ENCODE data around the gene MAD1L1. TPM values are rescaled to one million over a fixed set of nuclear protein-coding genes. Genes with fewer than 3 reads are reported as not detected.

Gene MAD1L1
- total RNA-seq, 1 donor from 2014 or later, result 40.9 TPM

GRCh38 chr7:2107386-2108070, 125.2 kb downstream of the MAD1L1 start:
- no peak for DNase-seq (ENCODE audit: low read depth)

GRCh38 chr7:2106924-2107323, 125.8 kb downstream of the MAD1L1 start:
- peak; percentile 31 for DNase-seq (ENCODE audit: low read depth)

GRCh38 chr7:2106440-2106839, 126.3 kb downstream of the MAD1L1 start:
- DNase-seq (ENCODE audit: low read depth), result no peak

GRCh38 chr7:2105917-2106316, 126.8 kb downstream of the MAD1L1 start:
- no peak for DNase-seq (ENCODE audit: low read depth)

GRCh38 chr7:2105280-2105679, 127.5 kb downstream of the MAD1L1 start:
- no peak for DNase-seq (ENCODE audit: low read depth)

- DNase-seq (ENCODE audit: low read depth), result no peak
These were observed 128.0 kb downstream of the MAD1L1 start for GRCh38 chr7:2104716-2105115.

GRCh38 chr7:2104107-2104710, 128.5 kb downstream of the MAD1L1 start:
- peak; percentile 51 for DNase-seq (ENCODE audit: low read depth)

- no peak for DNase-seq (ENCODE audit: low read depth)
These were observed 129.5 kb downstream of the MAD1L1 start for GRCh38 chr7:2103071-2103898.

- no peak for DNase-seq (ENCODE audit: low read depth)
These were observed 130.4 kb downstream of the MAD1L1 start for GRCh38 chr7:2102375-2102723.

- peak; percentile 50 for DNase-seq (ENCODE audit: low read depth)
These were observed 130.9 kb downstream of the MAD1L1 start for GRCh38 chr7:2101630-2102374.

- no peak for DNase-seq (ENCODE audit: low read depth)
These were observed 132.2 kb downstream of the MAD1L1 start for GRCh38 chr7:2100278-2101208.

- DNase-seq (ENCODE audit: low read depth), result no peak
These were observed 133.4 kb downstream of the MAD1L1 start for GRCh38 chr7:2099048-2099957.

GRCh38 chr7:2098496-2098895, 134.2 kb downstream of the MAD1L1 start:
- DNase-seq (ENCODE audit: low read depth), result no peak

- DNase-seq (ENCODE audit: low read depth), result no peak
These were observed 134.7 kb downstream of the MAD1L1 start for GRCh38 chr7:2098056-2098455.

- DNase-seq (ENCODE audit: low read depth), result no peak
These were observed 135.3 kb downstream of the MAD1L1 start for GRCh38 chr7:2097492-2097891.

GRCh38 chr7:2096692-2097387, 135.9 kb downstream of the MAD1L1 start:
- no peak for DNase-seq (ENCODE audit: low read depth)

- no peak for DNase-seq (ENCODE audit: low read depth)
These were observed 137.3 kb downstream of the MAD1L1 start for GRCh38 chr7:2095436-2095835.

GRCh38 chr7:2094454-2095045, 138.2 kb downstream of the MAD1L1 start:
- no peak for DNase-seq (ENCODE audit: low read depth)
